Mesothelial cell of epicardium (in vitro differentiated cells): ENCODE data around the gene SRSF4. TPM values are rescaled to one million over a fixed set of nuclear protein-coding genes. Genes with fewer than 3 reads are reported as not detected.

ENCODE experiments used
- DNase-seq, 2 experiments: peaks; one replicate each; pipeline ENCODE4 v3.0.0; 2021; ENCODE audit warnings: low spot score in 2 of 2; ENCODE audit not compliant: unreplicated experiment in 2 of 2
- H3K27ac Mint-ChIP-seq: 2 replicates; pipeline ENCODE4 v1.8.0; 2021; ENCODE audit warnings: mixed read lengths
- H3K27me3 Mint-ChIP-seq: 2 replicates; pipeline ENCODE4 v1.8.0; 2021; ENCODE audit warnings: low read depth, mixed read lengths
- H3K36me3 Mint-ChIP-seq: 2 replicates; pipeline ENCODE4 v1.8.0; 2021; ENCODE audit warnings: mixed read lengths
- H3K4me1 Mint-ChIP-seq: 2 replicates; pipeline ENCODE4 v1.8.0; 2021; ENCODE audit warnings: mixed read lengths
- H3K4me3 Mint-ChIP-seq: 2 replicates; pipeline ENCODE4 v1.8.0; 2021; ENCODE audit warnings: mild to moderate bottlenecking, moderate library complexity, mixed read lengths
- H3K9me3 Mint-ChIP-seq: 2 replicates; pipeline ENCODE4 v1.8.0; 2021; ENCODE audit warnings: mixed read lengths
- total RNA-seq: library from RNA; stranded (reverse); gene quantifications from 3 replicates; pipeline ENCODE4 v1.2.1, GENCODE V29; 2021
- TF ChIP-seq, protein P1 (sequence below): fragments of 200-600 bp; sonication (generic); IDR thresholded peaks from one replicate; pipeline ENCODE4 v1.5.0; 2021; ENCODE audit warnings: antibody characterized with exemption; ENCODE audit not compliant: unreplicated experiment

SRSF4 gene
- total RNA-seq, 1 donor from 2014 or later = 105 TPM

DNA sequence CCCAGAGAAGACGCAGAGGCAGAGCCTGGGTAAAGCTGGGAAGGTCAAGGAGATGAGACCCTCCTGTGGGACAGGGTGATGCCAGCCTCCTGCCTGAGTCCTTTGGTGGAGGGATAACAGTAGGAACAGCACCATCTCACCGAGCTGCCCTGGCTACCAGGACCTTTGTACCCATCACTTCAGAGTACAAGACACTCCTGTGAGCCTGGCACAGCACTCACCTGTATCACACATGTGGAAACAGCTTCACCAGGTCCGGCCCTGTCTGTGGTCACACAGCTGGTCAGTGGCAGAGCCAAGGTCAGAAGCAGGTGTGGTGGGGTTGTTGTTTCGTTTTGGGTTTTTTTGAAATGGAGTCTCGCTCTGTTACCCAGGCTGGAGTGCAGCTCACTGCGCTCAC is 53.0 kb downstream of the SRSF4 start:
- H3K36me3 Mint-ChIP-seq = no peaks in the 10 kb centered on the region
- H3K27ac Mint-ChIP-seq = no peak overlapping the region
- TF ChIP-seq, protein P1, sequence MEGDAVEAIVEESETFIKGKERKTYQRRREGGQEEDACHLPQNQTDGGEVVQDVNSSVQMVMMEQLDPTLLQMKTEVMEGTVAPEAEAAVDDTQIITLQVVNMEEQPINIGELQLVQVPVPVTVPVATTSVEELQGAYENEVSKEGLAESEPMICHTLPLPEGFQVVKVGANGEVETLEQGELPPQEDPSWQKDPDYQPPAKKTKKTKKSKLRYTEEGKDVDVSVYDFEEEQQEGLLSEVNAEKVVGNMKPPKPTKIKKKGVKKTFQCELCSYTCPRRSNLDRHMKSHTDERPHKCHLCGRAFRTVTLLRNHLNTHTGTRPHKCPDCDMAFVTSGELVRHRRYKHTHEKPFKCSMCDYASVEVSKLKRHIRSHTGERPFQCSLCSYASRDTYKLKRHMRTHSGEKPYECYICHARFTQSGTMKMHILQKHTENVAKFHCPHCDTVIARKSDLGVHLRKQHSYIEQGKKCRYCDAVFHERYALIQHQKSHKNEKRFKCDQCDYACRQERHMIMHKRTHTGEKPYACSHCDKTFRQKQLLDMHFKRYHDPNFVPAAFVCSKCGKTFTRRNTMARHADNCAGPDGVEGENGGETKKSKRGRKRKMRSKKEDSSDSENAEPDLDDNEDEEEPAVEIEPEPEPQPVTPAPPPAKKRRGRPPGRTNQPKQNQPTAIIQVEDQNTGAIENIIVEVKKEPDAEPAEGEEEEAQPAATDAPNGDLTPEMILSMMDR = no peak
- no peak for DNase-seq
- H3K9me3 Mint-ChIP-seq = no peaks in the 10 kb centered on the region
- no peaks in the 10 kb centered on the region for H3K27me3 Mint-ChIP-seq
- no peak overlapping the region for H3K4me3 Mint-ChIP-seq
- H3K4me1 Mint-ChIP-seq = peaks cover 18% of the 10 kb centered on the region

DNA sequence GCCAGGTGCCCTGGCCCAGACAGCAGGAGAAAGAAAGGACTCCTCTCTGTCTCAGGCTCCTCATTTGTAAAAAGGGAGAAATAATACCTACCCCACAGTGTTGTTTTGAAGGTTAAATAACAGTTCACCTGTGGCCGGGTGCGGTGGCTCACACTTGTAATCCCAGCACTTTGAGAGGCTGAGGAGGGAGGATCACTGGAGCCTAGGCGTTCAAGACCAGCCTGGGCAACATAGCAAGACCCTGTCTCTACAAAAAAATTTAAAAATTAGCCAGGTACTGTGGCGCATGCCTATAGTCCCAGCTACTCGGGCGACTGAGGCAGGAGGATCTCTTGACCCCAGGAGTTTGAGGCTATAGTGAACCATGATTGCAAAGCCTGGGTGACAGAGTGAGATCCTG is 55.5 kb downstream of the SRSF4 start:
- Mint-ChIP-seq H3K9me3 (no peaks in the 10 kb centered on the region), H3K4me1 (peaks cover 12% of the 10 kb centered on the region), H3K27me3 (no peaks in the 10 kb centered on the region), H3K27ac (peak overlapping the region; percentile 96), H3K4me3 (peak overlapping the region; percentile 66), H3K36me3 (no peaks in the 10 kb centered on the region)
- TF ChIP-seq, protein P1 = no peak
- no peak for DNase-seq

DNA sequence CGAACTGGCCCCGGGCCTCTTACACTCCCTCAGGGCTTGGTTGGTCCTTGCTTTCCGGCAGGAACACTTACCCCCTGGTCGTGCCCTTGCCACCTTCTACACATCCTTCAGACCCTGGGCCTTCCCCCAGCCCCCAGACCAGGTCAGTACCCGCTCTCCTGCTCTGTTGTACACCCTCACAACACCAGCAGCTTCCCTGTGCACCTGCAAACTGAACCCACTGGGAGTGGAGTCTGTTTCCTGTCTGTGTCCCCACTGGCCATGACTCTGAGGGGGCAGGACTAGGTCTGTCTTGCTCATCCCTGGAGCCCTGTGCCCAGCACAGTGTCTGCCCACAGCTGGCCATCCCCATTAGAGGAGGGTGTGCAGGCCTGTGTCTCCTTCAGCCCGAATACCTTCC is 55.9 kb downstream of the SRSF4 start:
- no peaks in the 10 kb centered on the region for H3K9me3 Mint-ChIP-seq
- TF ChIP-seq, protein P1 = no peak

DNA sequence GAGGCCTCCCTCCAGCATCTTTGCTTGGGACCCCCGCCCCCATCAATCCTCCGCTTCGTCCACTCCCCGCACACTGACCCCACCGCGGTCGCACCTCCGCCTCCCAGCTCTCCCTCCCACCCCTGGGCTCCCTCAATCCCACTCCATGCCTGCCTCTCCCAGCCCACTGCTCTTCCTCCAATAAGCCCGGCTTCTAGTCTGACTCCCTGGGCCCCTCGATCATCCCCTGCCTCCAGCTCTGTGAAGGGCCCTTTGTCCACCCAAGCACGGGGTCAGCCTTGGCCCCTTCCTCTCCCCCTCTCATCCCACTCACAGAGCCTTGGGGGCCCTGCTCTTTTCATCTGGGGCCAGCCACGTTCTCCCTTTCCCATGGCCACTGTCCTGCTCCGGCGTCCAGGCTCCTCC is 56.5 kb downstream of the SRSF4 start:
- H3K9me3 Mint-ChIP-seq = no peaks in the 10 kb centered on the region
- peak overlapping the region; percentile 66 for H3K4me3 Mint-ChIP-seq
- H3K36me3 Mint-ChIP-seq = no peaks in the 10 kb centered on the region
- peaks cover 12% of the 10 kb centered on the region for H3K4me1 Mint-ChIP-seq
- peak overlapping the region; percentile 96 for H3K27ac Mint-ChIP-seq
- DNase-seq = no peak
- TF ChIP-seq, protein P1 = no peak
- H3K27me3 Mint-ChIP-seq = no peaks in the 10 kb centered on the region

More for the DNA sequence above, 55.9 kb downstream of the SRSF4 start:
- H3K4me3 Mint-ChIP-seq = peak overlapping the region; percentile 66
- peak overlapping the region; percentile 96 for H3K27ac Mint-ChIP-seq
- no peaks in the 10 kb centered on the region for H3K36me3 Mint-ChIP-seq
- H3K27me3 Mint-ChIP-seq = no peaks in the 10 kb centered on the region
- peaks cover 12% of the 10 kb centered on the region for H3K4me1 Mint-ChIP-seq
- DNase-seq = no peak

DNA sequence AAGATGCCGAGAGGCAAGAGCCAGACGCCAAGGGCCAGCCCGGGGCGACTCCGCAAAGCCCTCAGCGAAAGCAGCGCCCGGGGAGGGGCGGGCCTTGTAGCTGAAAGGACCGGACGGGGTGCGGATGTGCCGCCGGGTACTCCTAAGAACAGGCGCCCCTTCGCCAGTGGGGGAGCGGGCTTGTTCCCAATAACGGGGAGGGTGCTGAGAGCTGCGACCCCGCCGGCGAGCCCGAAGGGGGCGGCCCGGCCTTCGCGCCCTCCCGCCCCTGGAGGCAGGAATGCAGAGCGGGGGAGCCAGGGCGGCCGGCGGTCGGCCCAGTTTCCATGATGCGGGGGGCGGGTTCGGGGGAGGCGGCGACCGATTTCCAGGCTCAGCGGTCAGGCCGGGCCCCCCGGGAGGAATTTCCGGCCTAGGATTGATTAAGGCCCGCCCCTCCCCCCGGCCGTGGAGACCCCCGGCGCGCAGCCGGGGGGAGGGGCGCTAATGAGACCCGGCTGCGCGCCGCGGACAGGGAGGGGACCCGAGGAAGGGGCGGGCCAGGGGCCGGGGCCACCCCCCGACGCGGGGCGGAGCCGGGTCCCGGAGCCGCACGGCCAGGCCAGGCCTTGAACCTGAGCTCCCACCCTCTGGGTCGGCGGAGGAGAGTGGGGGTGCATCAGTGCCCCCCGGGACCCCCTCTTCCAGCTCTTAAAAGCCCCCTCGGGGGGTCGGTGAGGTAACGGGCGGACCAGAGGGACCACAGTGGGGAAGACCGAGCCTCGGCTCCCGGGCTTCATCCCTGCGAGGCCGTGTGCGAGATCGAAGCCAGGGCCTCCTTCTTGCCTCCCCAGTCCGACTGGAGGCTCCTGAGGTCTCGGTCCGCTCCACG is 57.1 kb downstream of the SRSF4 start:
- H3K4me3 Mint-ChIP-seq = peak overlapping the region; percentile 72
- H3K4me1 Mint-ChIP-seq = peaks cover 15% of the 10 kb centered on the region
- peak overlapping the region; percentile 96 for H3K27ac Mint-ChIP-seq
- no peaks in the 10 kb centered on the region for H3K27me3 Mint-ChIP-seq
- H3K36me3 Mint-ChIP-seq = no peaks in the 10 kb centered on the region
- no peaks in the 10 kb centered on the region for H3K9me3 Mint-ChIP-seq
- TF ChIP-seq, protein P1 = peak; percentile 90
- peak; percentile 86 to 92 for DNase-seq
